ENCODE results near the gene RNF26.

DNA sequence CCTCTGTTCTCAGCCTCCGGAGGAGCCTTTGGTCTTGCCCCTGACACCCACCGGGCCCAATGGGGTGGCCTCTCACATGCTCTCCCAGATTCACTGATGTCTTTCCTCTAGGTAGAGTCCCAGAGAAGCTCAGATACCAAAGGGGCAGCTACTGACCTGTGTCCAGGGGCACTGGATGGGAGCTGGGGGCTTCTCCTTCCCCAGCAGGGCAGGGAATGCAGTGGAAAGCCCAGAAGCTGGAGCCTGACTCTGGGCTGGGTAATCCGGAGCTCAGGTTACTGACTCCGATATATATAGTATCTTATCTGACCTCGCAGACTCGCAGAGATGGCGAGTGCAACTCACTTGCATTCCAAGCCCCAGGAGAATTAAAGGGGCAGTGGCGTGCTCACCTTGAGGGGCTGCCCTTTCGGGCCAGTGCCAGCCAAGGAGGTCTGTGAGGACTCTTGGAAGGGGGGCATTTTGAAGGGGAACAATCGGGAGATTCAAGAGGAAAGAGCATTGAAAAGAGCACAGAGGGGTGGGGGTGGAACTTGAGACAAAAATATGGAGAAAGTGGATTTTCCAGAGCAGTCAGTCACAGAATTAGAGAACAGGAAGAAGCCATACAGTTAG, 44.6 kb downstream of the RNF26 start:
- TF ChIP-seq ZNF747 (CRISPR knock-in tag; IDR thresholded peaks at IDR 0.05; ENCODE audit: borderline replicate concordance): no peak
- no peak for TF ChIP-seq ZNF629 (CRISPR knock-in tag; conservative IDR thresholded peaks at IDR 0.05)
